OCI-LY1 (cell line): ENCODE results near the gene SEPTIN10.

ENCODE experiments used
- EZH2 ChIP-seq: fragments of 200-600 bp; sonication (generic), shearing (Covaris generic); IDR thresholded peaks from 2 replicates; pipeline ENCODE4 v1.8.0; 2017; ENCODE audit warnings: borderline replicate concordance, mixed run types, mild to moderate bottlenecking, antibody characterized with exemption, low read length, moderate library complexity, mixed read lengths
- TF ChIP-seq, protein P1 (sequence below): fragments of 200-600 bp; sonication (generic), shearing (Covaris generic); IDR thresholded peaks from 2 replicates; pipeline ENCODE4 v1.5.1; 2017; ENCODE audit warnings: mild to moderate bottlenecking, antibody characterized with exemption, low read length, moderate library complexity, mixed read lengths

DNA sequence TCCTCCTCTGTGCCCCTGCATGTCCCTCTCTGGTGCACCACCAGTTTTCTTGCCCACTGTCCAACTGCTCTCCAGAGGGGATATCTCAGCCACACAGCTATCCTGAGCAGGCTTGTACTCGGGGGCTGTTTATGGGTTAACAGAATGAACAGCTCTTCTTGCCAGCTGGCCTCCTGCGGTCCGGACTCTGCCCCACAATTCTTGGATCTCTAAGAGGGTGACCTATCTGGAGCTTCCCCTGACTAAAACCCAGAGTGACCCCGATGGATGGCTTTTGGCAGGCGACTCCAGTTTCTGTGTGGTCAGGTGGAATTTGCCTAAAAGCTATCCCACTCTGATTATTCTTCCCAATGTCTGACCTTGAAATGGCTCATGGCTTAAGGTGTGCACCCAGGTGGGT, 9.5 kb upstream of the SEPTIN10 start:
- TF ChIP-seq, protein P1, sequence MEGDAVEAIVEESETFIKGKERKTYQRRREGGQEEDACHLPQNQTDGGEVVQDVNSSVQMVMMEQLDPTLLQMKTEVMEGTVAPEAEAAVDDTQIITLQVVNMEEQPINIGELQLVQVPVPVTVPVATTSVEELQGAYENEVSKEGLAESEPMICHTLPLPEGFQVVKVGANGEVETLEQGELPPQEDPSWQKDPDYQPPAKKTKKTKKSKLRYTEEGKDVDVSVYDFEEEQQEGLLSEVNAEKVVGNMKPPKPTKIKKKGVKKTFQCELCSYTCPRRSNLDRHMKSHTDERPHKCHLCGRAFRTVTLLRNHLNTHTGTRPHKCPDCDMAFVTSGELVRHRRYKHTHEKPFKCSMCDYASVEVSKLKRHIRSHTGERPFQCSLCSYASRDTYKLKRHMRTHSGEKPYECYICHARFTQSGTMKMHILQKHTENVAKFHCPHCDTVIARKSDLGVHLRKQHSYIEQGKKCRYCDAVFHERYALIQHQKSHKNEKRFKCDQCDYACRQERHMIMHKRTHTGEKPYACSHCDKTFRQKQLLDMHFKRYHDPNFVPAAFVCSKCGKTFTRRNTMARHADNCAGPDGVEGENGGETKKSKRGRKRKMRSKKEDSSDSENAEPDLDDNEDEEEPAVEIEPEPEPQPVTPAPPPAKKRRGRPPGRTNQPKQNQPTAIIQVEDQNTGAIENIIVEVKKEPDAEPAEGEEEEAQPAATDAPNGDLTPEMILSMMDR, result no peak
- no peak for TF ChIP-seq EZH2
